HCT116 (cell line): ENCODE results near the gene NLGN3. TPM values are rescaled to one million over a fixed set of nuclear protein-coding genes. Genes with fewer than 3 reads are reported as not detected.

ENCODE experiments used
- ATAC-seq: fragments of 200-7000 bp; cut with Tn5 transposase; 2 replicates; pipeline ENCODE4 v1.9.1; 2020; ENCODE audit warnings: mild to moderate bottlenecking, moderate library complexity
- Bru-seq: library from RNA; stranded (reverse); fragments of 400-500 nt; gene quantifications from one replicate; lab custom pipeline; 2021; lab: Mats Ljungman, UMichigan
- BruChase-seq, 2 experiments: library from RNA; stranded (reverse); fragments of 400-500 nt; gene quantifications; one replicate each; lab custom pipeline; 2021; lab: Mats Ljungman, UMichigan
- BruUV-seq: library from RNA; stranded (reverse); fragments of 400-500 nt; replicated peaks from 2 replicates; lab custom pipeline; 2021; lab: Mats Ljungman, UMichigan
- CTCF ChIA-PET: fragments of 300-600 bp; sonication (Branson Sonifier 250); formaldehyde crosslinking; loops from one replicate; lab custom pipeline; 2021; ENCODE audit warnings: antibody characterized with exemption; lab: Charles Lee
- POLR2A ChIA-PET: fragments of 300-600, 350-600 bp; sonication (Branson Sonifier 250); formaldehyde crosslinking; loops from one replicate; lab custom pipeline; 2021; ENCODE audit warnings: antibody characterized with exemption; lab: Charles Lee
- RAD21 ChIA-PET, 2 experiments: fragments of 300-600 bp; sonication (Branson Sonifier 250); formaldehyde crosslinking; loops; one replicate each; lab custom pipeline; 2023; ENCODE audit warnings: low total read pairs in 2 of 2; ENCODE audit not compliant: uncharacterized antibody in 2 of 2, unreplicated experiment in 2 of 2, low non-redundant PET in 1 of 2; lab: Charles Lee
- DNase-seq: peaks from one replicate; pipeline ENCODE4 v3.0.0-alpha.2; 2010; ENCODE audit warnings: low read depth, low spot score
- H2AFZ ChIP-seq: fragments of 200-600 bp; shearing (Covaris generic), sonication (generic); 2 replicates; pipeline ENCODE4 v1.6.1; 2017; ENCODE audit warnings: low read depth, mixed run types, mixed read lengths, antibody characterized with exemption, low read length; ENCODE audit not compliant: poor library complexity, severe bottlenecking
- H3K27ac ChIP-seq: 2 replicates; pipeline ENCODE4 v1.5.1; 2012; ENCODE audit warnings: low read depth, low read length
- H3K27me3 ChIP-seq: fragments of 200-600 bp; sonication (generic); 2 replicates; pipeline ENCODE4 v1.6.1; 2016; ENCODE audit warnings: mixed run types, low read length, mixed read lengths; ENCODE audit not compliant: insufficient read depth
- H3K36me3 ChIP-seq, 2 experiments: fragments of 200-500 bp in 1 of 2; fragments of 200-600 bp in 1 of 2; sonication (Bioruptor generic) in 1 of 2; sonication (generic) in 1 of 2; 2 replicates each; pipeline versions ENCODE4 v1.5.1 to v1.6.1; 2014 to 2016; ENCODE audit warnings: low read length in 2 of 2, inconsistent platforms in 1 of 2, mixed read lengths in 1 of 2, mixed run types in 1 of 2; ENCODE audit not compliant: insufficient read depth in 2 of 2, control insufficient read depth in 1 of 2
- H3K4me1 ChIP-seq, 2 experiments: fragments of 200-600 bp in 1 of 2; sonication (generic) in 1 of 2; 2 replicates each; pipeline versions ENCODE4 v1.5.1 to v1.6.1; 2012 to 2017; ENCODE audit warnings: low read length in 2 of 2, inconsistent platforms in 1 of 2, mild to moderate bottlenecking in 1 of 2, mixed read lengths in 1 of 2, mixed run types in 1 of 2, moderate library complexity in 1 of 2; ENCODE audit not compliant: insufficient read depth in 2 of 2, control insufficient read depth in 1 of 2
- H3K4me2 ChIP-seq: fragments of 200-600 bp; sonication (generic); 2 replicates; pipeline ENCODE4 v1.6.1; 2017; ENCODE audit warnings: mixed run types, low read length, mixed read lengths
- H3K4me3 ChIP-seq, 2 experiments: fragments of 200-600 bp in 1 of 2; sonication (generic) in 1 of 2; replicated peaks in 1 of 2; 2 replicates each; pipeline ENCODE4 v1.5.1; 2011 to 2016; ENCODE audit warnings: low read length in 2 of 2, control low read depth in 1 of 2, low read depth in 1 of 2, mild to moderate bottlenecking in 1 of 2, mixed read lengths in 1 of 2, mixed run types in 1 of 2
- H3K79me2 ChIP-seq: fragments of 200-600 bp; sonication (generic); 2 replicates; pipeline ENCODE4 v1.6.1; 2017; ENCODE audit warnings: mild to moderate bottlenecking, mixed run types, low read length, moderate library complexity, mixed read lengths; ENCODE audit not compliant: insufficient read depth
- H3K9ac ChIP-seq: fragments of 200-600 bp; sonication (generic); 2 replicates; pipeline ENCODE4 v1.6.1; 2016; ENCODE audit warnings: low read length, mixed read lengths
- H3K9me2 ChIP-seq: fragments of 200-600 bp; sonication (generic), shearing (Covaris generic); 2 replicates; pipeline ENCODE4 v1.6.1; 2017; ENCODE audit warnings: mixed run types, mild to moderate bottlenecking, moderate library complexity; ENCODE audit not compliant: insufficient read depth
- H3K9me3 ChIP-seq, 2 experiments: fragments of 200-500 bp in 1 of 2; fragments of 200-600 bp in 1 of 2; sonication (Bioruptor generic) in 1 of 2; sonication (generic) in 1 of 2; 2 replicates each; pipeline ENCODE4 v1.6.1; 2014 to 2017; ENCODE audit warnings: low read length in 2 of 2, mixed read lengths in 2 of 2, inconsistent platforms in 1 of 2, low read depth in 1 of 2, mild to moderate bottlenecking in 1 of 2, mixed run types in 1 of 2, moderate library complexity in 1 of 2; ENCODE audit not compliant: control insufficient read depth in 1 of 2, insufficient read depth in 1 of 2
- H4K20me1 ChIP-seq: fragments of 200-600 bp; sonication (generic), shearing (Covaris generic); 2 replicates; pipeline ENCODE4 v1.6.1; 2017; ENCODE audit warnings: mixed run types, mild to moderate bottlenecking, moderate library complexity; ENCODE audit not compliant: insufficient read depth
- EZH2phosphoT487 ChIP-seq: fragments of 200-600 bp; IDR thresholded peaks from 2 replicates; pipeline ENCODE4 v1.6.1; 2018; ENCODE audit warnings: antibody characterized with exemption, borderline replicate concordance
- POLR2A ChIP-seq: IDR thresholded peaks from 2 replicates; pipeline ENCODE4 v1.7.0; 2011; ENCODE audit warnings: borderline replicate concordance; ENCODE audit not compliant: insufficient read depth, insufficient read length; ENCODE audit errors: extremely low read depth
- RAD21 ChIP-seq: IDR thresholded peaks from 2 replicates; pipeline ENCODE4 v1.6.1; 2012; ENCODE audit warnings: low read depth, mild to moderate bottlenecking
- SIN3A ChIP-seq: IDR thresholded peaks from 2 replicates; pipeline ENCODE4 v1.6.1; 2012; ENCODE audit warnings: low read depth
- SRF ChIP-seq: IDR thresholded peaks from 2 replicates; pipeline ENCODE4 v1.6.1; 2012; ENCODE audit warnings: low read depth
- ZNF274 ChIP-seq: fragments of 200-500 bp; sonication (Bioruptor generic); IDR thresholded peaks from 2 replicates; pipeline ENCODE4 v1.6.1; 2014; ENCODE audit warnings: mild to moderate bottlenecking, low read depth, low read length, inconsistent platforms
- intact Hi-C: fragments of 100-400 bp; cut with micrococcal nuclease; formaldehyde crosslinking; loops from 2 replicates; pipeline ENCODE4 v1.10.0; 2022
- long read RNA-seq: library from polyadenylated mRNA; unstranded; transcript quantifications from one replicate; pipeline ENCODE4 v2.0.0, GENCODE V29; 2021; ENCODE audit not compliant: unreplicated experiment
- polyA plus RNA-seq: library from polyadenylated mRNA; unstranded; fragments of >200 nt; gene quantifications from 2 replicates; pipeline ENCODE4 v1.2.1, GENCODE V29; 2012; ENCODE audit warnings: missing spikeins
- total RNA-seq: library from RNA; stranded (reverse); gene quantifications from one replicate; pipeline ENCODE4 v1.2.1, GENCODE V29; 2021; ENCODE audit not compliant: unreplicated experiment

NLGN3 gene
- 1.4 TPM for total RNA-seq
- 1.3 and 1.8 TPM in 2 replicates for polyA plus RNA-seq
- percentile 40 among the genes with signal in this experiment for Bru-seq, nascent RNA
- percentile 58 among the genes with signal in this experiment for BruChase-seq, experiment 1, labeled RNA remaining after a 6-hour chase
- percentile 50 among the genes with signal in this experiment for BruChase-seq, experiment 2, labeled RNA remaining after a 2-hour chase
- long read RNA-seq, partial matches to known transcripts = 1 of 1 reads
- long read RNA-seq, other reads (novel, unspliced or antisense) = 0 of 1 reads

- Histone ChIP-seq H3K4me3 (no peak within 1 kb of the TSS), H3K9me2 (no peaks in the 10 kb centered on the region), H3K9ac (no peak within 1 kb of the TSS), H3K9me3 (no peaks in the 10 kb centered on the region), H2AFZ (no peak within 1 kb of the TSS), H3K4me1 (peaks cover 4 to 15% of the 10 kb centered on the region in 2 experiments; a peak in 3 of 4 replicates), H4K20me1 (no peaks in the 10 kb centered on the region), H3K79me2 (no peaks in the 10 kb centered on the region), H3K4me2 (peak within 1 kb of the TSS; percentile 65), H3K27ac (no peak within 1 kb of the TSS), H3K36me3 (no peaks in the 10 kb centered on the region; a peak in 1 of 4 replicates), H3K27me3 (no peaks in the 10 kb centered on the region)
- CTCF ChIA-PET = no interaction called here
- POLR2A ChIA-PET = no interaction called here
- ATAC-seq (no peak), DNase-seq (no peak)
- no peak for TF ChIP-seq RAD21
- no peak for TF ChIP-seq SIN3A
- no peak for TF ChIP-seq POLR2A
- no peak for TF ChIP-seq EZH2phosphoT487
- TF ChIP-seq SRF = no peak
- no TSS peak for BruUV-seq
- intact Hi-C loops = no loop called here
- RAD21 ChIA-PET = no interaction called here
Measured at GRCh38 chrX:71144651-71145050, at the start of gene NLGN3. Gene NLGN3 (plus strand): TSS chrX:71144841. CDS start chrX:71147750, 2,909 bp downstream.

- Histone ChIP-seq H3K36me3 (no peaks in the 10 kb centered on the region), H3K79me2 (no peaks in the 10 kb centered on the region), H3K27ac (no peak overlapping the region), H2AFZ (no peak overlapping the region), H3K9me2 (no peaks in the 10 kb centered on the region), H3K9ac (peak overlapping the region; percentile 62), H3K4me1 (peaks cover 0 to 14% of the 10 kb centered on the region in 2 experiments; a peak in 2 of 4 replicates), H3K4me3 (peak overlapping the region; percentile 54 to 64), H3K9me3 (no peaks in the 10 kb centered on the region), H4K20me1 (no peaks in the 10 kb centered on the region), H3K27me3 (no peaks in the 10 kb centered on the region), H3K4me2 (peak overlapping the region; percentile 88)
- TF ChIP-seq SRF (no peak), ZNF274 (no peak)
- CTCF ChIA-PET = no interaction called here
- intact Hi-C loops = loop anchor here (5.0 kb wide), 1 partner anchor 82 kb away; no protein-coding TSS in a partner anchor
- POLR2A ChIA-PET = no interaction called here
- RAD21 ChIA-PET = no interaction called here
- no peak for DNase-seq
- peak; percentile 5; the same call in 1 of the 2 replicates for ATAC-seq
- BruUV-seq = TSS peak; percentile 90
Measured at GRCh38 chrX:71095033-71095432, 49.6 kb upstream of the NLGN3 start.
